Activated T-helper 1 cell treated with Interleukin-2 at 50 U/mL for 16 hours (primary cell): ENCODE data around the gene LRIG1.

Experiments used
- DNase-seq: peaks from one replicate; pipeline ENCODE4 v3.0.0-alpha.2; 2020; ENCODE audit warnings: low read depth

LRIG1 gene

GRCh38 chr3:66386011-66386924 is 114.6 kb downstream of the LRIG1 start:
- no peak for DNase-seq

DNA sequence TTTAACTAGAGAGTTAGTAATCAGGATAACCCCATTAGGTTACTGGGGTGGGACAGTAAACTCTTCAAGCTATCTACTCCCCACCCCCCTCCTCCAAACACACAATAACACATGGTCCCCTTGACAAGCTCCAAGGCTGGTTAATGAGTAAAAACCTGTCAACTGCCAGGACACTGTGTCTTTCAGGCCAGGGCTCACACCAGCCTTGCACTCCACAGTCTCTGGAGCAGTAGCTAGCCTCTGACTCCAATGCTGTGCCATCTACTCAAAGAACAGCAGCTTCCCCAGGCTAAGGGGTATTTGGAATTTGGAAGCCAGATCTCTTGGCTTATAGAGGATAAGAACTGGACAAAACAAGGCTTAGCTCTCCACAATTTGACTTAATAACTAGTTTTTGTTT is 115.8 kb downstream of the LRIG1 start:
- no peak for DNase-seq

- DNase-seq = no peak
Measured at GRCh38 chr3:66383998-66384745, 116.7 kb downstream of the LRIG1 start.

GRCh38 chr3:66383023-66383422 is 117.8 kb downstream of the LRIG1 start:
- DNase-seq = no peak

DNA sequence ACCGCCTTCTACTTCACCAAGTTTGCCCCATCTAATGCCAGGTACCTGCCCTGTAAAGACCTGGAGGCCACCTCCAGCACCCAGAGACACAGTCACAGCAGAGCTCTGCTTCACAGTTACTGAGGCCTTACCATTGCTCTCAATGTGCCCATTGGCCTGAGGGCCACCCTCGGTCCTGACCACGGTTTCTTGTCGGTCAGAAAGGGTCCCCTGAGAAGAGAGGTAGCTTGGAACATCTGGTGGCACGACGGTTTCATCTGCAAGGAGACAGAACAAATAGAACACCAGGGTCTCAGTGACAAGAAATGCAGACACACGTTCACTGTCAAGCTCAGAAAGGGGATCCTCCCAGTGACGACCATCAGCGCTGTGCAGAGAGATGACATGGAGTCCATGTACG is 118.7 kb downstream of the LRIG1 start:
- no peak for DNase-seq

DNA sequence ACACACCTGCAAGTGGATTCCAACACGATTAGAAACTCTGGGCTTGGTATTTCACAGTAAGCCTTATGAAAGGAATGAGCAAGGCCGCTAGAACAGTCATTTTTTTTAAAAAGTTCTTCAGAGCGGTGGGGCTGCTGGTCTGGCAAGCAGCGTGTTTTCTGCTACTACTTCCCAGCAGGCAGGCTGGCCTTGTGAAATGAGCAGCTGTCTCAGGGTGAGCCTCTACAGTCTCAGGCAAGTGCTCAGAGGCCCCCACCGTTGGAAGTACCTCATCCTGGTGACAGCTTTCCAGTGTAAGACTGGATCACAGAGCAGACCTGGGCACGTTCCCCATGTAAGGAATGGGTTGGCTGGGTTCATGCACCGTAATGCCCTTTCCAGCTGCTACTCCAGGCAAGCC is 119.2 kb downstream of the LRIG1 start:
- no peak for DNase-seq

DNA sequence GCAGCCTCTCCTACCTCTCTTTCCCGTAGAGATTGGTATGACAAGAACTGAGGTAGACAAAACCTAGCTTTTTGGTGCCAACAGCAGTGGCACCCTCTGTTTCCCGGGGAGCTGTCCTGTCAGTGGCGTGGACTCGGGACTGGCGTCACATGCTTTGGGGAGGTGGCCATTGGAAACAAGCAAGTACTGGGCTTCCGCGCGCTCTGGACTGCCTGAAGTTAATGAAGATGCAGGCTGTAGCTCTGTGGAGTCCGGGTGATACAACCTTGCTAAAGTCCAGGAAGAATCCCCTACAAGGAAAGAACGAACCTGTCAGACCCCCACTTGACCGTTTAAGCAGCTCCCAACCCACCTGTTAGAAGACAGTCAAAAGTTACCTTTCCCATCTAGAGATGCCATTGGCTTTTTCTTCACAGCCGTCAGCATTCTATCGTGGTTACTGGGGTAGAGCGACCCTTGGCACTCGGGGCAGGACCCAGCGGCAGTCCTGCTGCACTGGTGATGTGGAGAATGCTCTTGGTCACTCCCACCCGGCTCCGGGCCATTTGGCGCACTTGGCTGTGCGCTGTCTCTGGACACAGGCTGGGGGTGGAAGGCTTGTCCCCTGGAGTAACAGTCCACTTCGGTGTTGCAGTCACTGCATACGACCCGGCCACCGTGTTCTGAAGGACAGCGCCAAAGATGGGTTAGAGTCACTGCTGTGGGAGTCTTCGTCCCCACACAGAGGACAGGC is 120.5 kb downstream of the LRIG1 start:
- DNase-seq = no peak

DNA sequence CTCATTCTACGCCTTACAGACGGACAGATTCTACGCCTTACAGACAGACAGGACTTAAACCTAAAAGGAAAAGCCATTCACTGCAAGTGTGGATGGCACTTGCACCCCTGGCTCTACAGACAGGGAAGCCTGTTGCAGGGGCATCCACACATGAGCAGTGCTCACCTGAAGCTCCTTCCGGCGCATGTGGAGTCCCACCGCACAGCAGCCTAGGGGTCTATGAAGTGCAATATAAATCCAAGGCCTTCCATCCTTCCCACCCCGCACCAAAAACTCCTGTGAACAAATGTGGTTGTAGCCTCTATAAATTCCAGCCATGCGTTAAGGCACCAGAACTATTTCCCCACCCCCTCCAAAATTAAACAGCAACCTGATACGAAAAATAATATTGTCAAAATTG is 121.3 kb downstream of the LRIG1 start:
- DNase-seq = no peak

GRCh38 chr3:66378256-66378655 is 122.6 kb downstream of the LRIG1 start:
- peak; percentile 31 for DNase-seq

DNA sequence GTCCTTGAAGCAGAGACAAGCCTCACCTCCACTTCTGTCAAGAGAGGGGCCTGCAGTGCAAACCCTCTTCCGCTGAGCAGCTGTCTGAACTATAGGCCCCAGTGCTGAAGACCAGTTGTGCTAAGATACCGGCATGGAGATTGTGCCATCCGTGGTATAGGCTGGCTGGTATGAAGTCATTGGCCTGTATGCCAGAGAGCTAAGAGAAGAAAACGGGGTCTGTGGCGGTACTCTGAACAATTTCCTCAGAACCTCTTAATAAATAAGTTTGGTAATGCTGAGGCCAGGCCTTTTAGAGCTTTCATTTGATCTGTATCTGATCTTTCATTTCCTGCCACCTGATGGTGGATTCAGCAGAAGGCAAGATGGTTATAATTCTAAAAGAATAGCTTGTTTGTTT is 123.0 kb downstream of the LRIG1 start:
- no peak for DNase-seq

- no peak for DNase-seq
Measured at GRCh38 chr3:66376568-66376967, 124.3 kb downstream of the LRIG1 start.

DNA sequence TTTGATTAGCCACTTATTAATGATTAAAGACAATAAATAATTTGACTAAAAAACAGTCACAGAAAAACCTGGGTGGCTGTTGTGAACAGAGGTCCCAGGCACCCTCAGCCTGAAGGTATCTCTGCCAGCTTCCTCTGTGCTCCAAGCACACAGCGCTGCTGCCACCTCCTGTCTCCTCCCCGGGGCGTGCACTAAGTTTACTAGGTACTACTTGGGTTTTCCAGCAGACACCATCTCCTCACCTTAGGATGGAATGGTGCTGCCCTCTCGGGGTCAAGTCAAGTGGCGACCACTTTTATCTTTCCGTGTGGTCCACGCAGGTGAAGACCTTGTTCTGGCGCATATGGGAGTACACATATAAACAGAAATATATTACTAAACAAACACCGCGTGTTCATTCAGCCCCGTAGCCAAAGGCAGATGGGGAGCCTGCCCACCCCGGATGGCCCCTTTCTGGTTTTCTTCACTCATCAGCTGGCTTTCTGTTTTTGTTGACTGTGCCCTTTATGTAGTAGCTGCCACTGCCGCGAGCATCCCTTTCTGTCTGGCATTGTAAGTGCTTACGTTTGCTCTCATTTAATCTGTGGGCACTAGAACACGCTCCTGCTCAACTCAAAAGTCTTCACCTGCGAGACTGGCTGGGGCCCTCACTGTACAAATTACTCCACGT is 128.0 kb downstream of the LRIG1 start:
- DNase-seq = peak; percentile 43

DNA sequence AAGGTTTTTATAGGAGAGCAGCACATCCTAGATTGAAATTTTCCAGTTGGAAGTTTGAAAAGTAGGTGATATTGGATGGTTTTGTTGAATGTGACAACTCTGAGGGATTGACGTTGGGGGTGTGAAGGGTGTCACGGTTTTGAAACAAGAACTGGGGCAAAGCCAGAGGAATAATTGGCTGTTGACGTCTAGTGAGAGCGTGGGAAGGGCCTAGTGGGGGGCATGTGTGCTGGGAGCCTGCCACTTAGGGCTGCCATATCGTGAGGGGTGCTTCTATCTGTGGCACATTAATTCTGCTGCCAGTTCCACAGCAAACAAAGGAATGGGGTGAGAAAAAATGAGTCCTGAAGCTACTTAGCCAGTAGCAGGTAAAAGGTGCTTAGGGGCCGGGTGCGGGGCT is 129.4 kb downstream of the LRIG1 start:
- DNase-seq = no peak

DNA sequence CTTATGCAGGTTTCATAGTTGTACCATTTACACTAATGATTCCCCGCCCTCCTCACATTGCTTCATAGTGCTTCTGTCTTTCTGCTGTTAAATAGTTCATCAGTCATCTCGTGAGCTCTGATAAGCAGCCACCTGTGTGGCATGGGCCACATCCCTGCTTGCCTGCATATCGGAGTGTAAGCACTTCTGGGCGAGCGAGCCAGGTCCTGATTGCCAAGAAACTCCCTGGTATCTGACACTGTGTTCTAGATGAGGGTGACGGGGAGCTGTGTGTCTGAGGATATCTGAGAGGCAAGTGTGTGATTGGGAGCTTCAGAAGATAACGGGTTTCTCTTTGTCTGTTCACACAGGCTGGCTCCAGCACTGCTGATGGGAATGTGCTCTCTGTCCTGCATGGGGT is 130.6 kb downstream of the LRIG1 start:
- DNase-seq = no peak

DNA sequence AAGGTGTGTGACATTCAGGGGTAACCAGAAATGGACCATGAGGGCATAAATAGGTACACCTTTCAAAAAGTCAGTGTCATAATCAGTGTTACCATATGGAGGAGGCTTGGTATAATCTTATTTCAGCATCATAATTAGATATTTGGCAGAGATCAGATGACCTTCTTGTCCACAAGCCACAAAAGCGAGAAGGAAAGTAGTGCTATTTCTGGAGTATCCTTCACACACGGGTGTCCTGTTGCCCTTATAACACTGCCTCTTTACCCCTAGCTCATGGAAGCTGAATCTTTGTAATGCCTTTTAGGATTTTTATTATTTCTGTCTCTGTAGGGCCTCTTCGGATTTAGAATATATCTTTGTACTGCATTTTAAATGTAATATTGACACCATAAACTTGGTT is 132.8 kb downstream of the LRIG1 start:
- DNase-seq = no peak

- DNase-seq = no peak
Measured at GRCh38 chr3:66366747-66367146, 134.1 kb downstream of the LRIG1 start.

DNA sequence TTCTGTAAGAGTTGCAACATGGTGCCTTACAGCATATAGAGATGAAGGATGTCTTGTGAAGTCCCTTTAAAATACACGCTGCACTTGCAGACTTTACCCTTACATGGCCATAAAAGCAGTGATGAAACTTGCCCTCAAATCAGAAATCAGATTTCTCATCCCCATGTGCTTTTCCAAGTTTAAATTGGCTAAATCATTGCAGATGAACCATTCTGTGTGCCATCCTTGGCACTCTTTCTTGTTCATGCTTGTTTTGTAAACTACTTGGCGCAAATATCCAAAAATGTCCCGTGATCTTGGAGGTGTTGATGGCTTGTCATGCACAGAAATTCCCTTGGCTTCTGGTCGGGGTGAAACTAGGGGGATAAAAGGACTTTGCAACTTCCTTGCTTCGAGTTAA is 135.7 kb downstream of the LRIG1 start:
- no peak for DNase-seq

GRCh38 chr3:66363148-66363547 is 137.7 kb downstream of the LRIG1 start:
- DNase-seq = no peak

GRCh38 chr3:66362541-66362941 is 138.3 kb downstream of the LRIG1 start:
- no peak for DNase-seq

GRCh38 chr3:66361356-66361755 is 139.5 kb downstream of the LRIG1 start:
- no peak for DNase-seq

- no peak for DNase-seq
Measured at GRCh38 chr3:66355997-66356396, 144.8 kb downstream of the LRIG1 start.

GRCh38 chr3:66355394-66355793 is 145.4 kb downstream of the LRIG1 start:
- no peak for DNase-seq
